Stromal cell of bone marrow (primary cell): ENCODE results near the gene SLC22A4.

Source experiments
- DNase-seq: peaks from one replicate; pipeline ENCODE4 v3.0.0-alpha.2; 2012; ENCODE audit warnings: low read depth

SLC22A4 gene

GRCh38 chr5:132293992-132294727 is at the start of gene SLC22A4:
SLC22A4 (plus strand) TSS chr5:132294394; CDS start chr5:132294617, 223 bp downstream.
- DNase-seq = peak; percentile 67

GRCh38 chr5:132245593-132245992 is 48.6 kb upstream of the SLC22A4 start:
- DNase-seq = no peak

GRCh38 chr5:132246806-132247205 is 47.4 kb upstream of the SLC22A4 start:
- DNase-seq = no peak

- no peak for DNase-seq
These were observed 43.6 kb upstream of the SLC22A4 start for GRCh38 chr5:132250547-132250946.

GRCh38 chr5:132251220-132251725 is 42.9 kb upstream of the SLC22A4 start:
- no peak for DNase-seq

GRCh38 chr5:132253008-132253441 is 41.2 kb upstream of the SLC22A4 start:
- DNase-seq = no peak

- no peak for DNase-seq
These were observed 40.5 kb upstream of the SLC22A4 start for GRCh38 chr5:132253452-132254320.

GRCh38 chr5:132254321-132254977 is 39.7 kb upstream of the SLC22A4 start:
- no peak for DNase-seq

GRCh38 chr5:132256086-132256782 is 38.0 kb upstream of the SLC22A4 start:
- DNase-seq = no peak

- DNase-seq = no peak
These were observed 37.4 kb upstream of the SLC22A4 start for GRCh38 chr5:132256783-132257130.

GRCh38 chr5:132257131-132258101 is 36.8 kb upstream of the SLC22A4 start, which contains the start of gene PDLIM4:
PDLIM4 (plus strand) TSS chr5:132257696; CDS start chr5:132257735, 39 bp downstream.
- no peak for DNase-seq

- peak; percentile 48 for DNase-seq
These were observed 35.8 kb upstream of the SLC22A4 start for GRCh38 chr5:132258102-132259068.

- peak; percentile 80 for DNase-seq
These were observed 34.9 kb upstream of the SLC22A4 start for GRCh38 chr5:132259069-132259851.

GRCh38 chr5:132260051-132260450 is 34.1 kb upstream of the SLC22A4 start:
- DNase-seq = no peak

GRCh38 chr5:132260714-132261551 is 33.3 kb upstream of the SLC22A4 start:
- DNase-seq = peak; percentile 71

GRCh38 chr5:132261881-132262845 is 32.0 kb upstream of the SLC22A4 start:
- DNase-seq = no peak
